SIG-M5 treated with dmso at 0.1 percent for 504 hours (cell line): Measurements from ENCODE around the gene CNTFR.

Source experiments
- DNase-seq: peaks from one replicate; lab custom pipeline; 2025; ENCODE audit not compliant: unreplicated experiment; lab: John Stamatoyannopoulos, UW

Gene CNTFR

GRCh38 chr9:34508951-34509350 is 80.6 kb downstream of the CNTFR start:
- no peak for DNase-seq

GRCh38 chr9:34508463-34508862 is 81.1 kb downstream of the CNTFR start:
- DNase-seq: no peak

DNA sequence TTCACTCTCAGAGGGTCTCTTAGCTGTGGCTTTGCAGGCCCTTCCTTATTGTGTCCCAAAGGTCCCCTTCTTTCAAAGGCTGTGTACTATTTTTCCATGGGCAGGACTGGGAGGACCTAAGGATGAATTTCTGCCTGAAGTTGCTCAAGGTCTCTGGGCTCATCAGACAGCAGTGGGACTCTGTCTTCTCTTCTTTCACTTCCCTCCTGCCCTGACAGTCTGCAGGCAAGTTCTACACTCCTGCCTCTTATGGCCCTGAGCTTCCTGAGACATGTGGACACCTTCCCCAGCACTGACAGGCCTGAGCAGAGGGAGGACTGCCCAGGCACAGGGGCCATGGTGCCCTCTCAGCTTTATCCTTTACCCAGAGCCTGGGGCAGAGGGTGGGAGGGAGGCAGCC is 81.6 kb downstream of the CNTFR start:
- peak; percentile 14 for DNase-seq

- no peak for DNase-seq
Measured at GRCh38 chr9:34507556-34507955, 82.0 kb downstream of the CNTFR start.

DNA sequence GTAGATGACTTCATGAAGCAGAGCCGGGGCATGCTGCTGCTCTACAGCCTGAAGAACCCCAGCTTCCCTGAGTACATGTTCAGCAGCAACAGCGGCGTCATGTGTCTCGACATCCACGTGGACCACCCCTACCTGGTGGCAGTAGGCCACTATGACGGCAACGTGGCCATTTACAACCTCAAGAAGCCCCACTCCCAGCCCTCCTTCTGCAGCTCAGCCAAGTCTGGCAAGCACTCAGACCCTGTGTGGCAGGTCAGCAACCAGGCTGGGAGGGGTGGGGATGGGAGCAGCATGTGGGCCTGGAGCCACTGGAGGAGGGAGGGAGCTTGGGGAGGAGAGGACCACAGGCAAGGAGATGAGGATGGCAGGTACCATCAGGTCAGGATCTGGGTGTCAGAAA is 82.9 kb downstream of the CNTFR start:
- no peak for DNase-seq

DNA sequence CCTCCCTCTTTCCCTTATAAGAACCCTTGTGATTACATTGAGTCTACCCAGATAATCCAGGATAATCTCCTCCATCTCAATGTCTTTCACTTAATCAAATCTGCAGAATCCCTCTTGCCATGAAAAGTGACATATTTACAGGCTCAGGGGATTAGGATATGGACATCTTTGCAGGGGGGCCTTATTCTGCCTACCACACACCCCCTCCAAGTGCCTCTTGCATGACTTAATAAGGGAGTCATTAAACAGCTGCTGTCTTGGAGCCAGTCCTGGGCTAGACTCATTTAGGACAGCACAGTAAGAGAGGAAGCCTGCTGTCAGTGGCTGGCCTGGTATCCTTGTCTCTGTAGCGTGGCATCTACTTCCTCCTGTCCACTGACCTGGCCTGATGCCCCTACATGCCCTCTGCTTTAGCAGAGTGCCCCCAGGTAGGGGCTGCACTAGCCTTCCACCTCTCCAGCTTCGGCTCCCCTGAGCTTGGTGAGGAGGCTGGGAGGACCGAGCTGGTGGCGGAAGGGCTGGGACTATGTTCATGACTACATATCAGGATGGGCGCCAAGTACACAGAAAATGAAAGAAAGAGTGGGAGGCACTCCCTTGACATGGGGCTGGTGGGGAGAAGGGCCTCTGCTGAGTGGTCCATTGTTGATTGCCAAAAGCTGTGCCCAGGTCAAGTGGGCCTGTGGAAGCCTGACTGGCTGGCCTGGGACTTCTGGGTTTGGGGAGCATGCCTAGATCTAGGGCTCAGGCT is 84.0 kb downstream of the CNTFR start:
- no peak for DNase-seq

DNA sequence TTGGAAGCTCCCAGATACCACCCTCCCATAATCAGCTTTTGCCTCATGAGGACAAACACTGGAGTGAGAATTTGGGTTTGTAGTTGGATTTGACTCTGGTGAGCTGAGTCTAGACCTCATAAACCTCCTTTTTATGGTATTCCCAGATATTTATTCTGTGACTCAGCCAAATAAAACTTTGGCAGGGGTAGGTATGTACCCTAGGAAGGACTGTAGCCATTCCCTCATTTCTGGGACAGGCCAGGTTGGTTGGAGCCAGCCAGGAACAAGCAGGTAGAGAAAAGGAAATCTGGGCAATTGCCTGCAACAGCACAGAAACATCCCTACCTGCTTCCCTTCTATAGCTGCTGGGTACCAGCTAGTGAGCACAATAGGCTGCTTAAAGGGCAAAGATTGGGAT is 86.1 kb downstream of the CNTFR start:
- no peak for DNase-seq

DNA sequence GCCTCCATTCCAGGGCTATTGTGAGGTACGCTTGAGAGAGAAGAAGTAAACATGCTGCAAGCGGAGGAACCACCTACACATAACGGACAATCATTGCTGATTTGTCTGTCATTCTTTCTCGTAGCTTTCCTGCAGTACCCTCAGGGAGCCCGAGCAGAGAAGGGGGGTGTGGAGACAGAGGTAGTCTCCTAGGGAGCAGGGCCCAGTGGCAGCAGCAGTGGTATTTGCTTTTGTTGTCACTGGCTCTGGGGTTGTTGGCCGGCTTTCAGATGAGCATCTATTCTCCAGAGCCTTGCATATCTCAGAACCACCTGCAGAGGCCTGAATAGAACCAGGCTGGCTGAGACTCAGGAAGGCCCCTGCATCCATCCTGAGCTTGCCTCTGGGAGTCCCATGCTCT is 86.6 kb downstream of the CNTFR start:
- no peak for DNase-seq

DNA sequence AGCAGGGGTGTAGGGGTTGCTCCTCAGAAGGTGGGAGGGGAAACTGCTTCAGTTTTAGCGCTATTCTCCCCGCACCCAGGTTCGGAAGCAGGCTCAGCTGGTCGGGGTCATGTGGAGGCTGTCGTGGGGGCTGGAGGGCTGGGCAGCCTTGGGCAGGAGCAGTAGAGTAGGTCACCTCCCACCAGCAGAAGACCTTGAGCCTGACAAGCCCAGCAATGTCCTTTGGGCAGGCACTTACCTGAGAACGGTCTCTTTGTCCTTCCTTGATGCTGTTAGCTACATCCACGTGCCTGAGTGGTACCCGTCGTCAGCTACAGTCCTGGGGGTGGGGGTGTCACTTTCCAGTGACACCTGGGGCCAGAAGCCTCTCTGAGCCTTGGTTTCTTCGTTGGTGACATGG is 87.1 kb downstream of the CNTFR start:
- no peak for DNase-seq

GRCh38 chr9:34501889-34502425 is 87.6 kb downstream of the CNTFR start:
- no peak for DNase-seq
